ENCODE data around the gene CDC42EP4. TPM values are rescaled to one million over a fixed set of nuclear protein-coding genes. Genes with fewer than 3 reads are reported as not detected.

CDC42EP4 gene
- total RNA-seq, 2 experiments from 2014 or later = not detected

DNA sequence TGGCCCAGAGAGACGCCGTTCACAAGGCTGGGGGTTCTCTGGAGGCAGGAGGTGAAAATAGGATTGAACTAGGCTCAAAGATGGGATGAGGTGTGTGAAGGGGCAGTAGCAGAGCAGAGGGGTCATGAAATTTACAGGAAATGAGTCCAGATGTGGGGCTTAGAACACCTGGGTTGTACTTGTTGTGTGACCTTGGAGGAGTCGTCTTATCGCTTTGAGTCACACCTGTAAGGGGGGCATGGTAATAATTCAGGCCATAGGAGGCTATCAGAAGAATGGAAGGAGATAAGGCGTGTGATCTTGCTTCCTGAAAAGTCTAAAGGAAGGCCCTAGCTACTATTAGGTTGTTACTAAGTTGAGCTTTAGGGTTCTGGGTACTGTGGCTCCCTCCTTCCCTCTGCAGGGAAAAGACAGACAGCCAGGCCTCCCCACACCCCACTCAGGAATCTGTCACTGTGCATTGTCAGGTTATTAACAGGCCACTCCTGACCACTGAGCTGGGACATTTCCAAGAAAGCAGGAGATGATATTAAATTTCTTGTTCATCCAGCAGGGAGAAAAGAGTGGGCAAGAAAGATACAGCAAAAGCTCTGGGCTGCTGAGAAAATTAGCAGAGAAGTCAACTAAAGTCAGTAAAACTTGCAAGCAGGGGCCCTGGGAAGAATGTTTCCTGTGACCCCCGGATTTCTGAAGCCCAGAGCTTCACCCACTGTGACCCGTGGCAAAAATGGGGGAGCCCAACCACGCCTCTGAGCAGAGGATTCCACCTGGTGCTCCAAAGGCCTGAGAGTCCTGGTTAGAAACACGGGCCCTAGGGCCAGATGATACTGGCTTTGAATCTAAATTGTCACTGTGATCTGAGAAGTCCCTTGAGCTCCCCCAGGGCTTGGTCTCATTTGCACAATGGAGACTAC is 6.0 kb upstream of the CDC42EP4 start:
- Histone ChIP-seq H3K4me1 (ENCODE audit: insufficient read depth, low read length, poor library complexity, severe bottlenecking) (no peaks in the 10 kb centered on the region), H3K9me3 (ENCODE audit: low read length) (no peaks in the 10 kb centered on the region), H3K36me3 (ENCODE audit: insufficient read depth, low read length) (no peaks in the 10 kb centered on the region), H4K20me1 (ENCODE audit: insufficient read depth, low read length) (no peaks in the 10 kb centered on the region), H3K27ac (ENCODE audit: low read depth, low read length, poor library complexity, severe bottlenecking) (no peak overlapping the region), H2AFZ (ENCODE audit: low read length) (no peak overlapping the region), H3K79me2 (ENCODE audit: insufficient read depth, low read depth, low read length) (no peaks in the 10 kb centered on the region), H3K4me2 (ENCODE audit: low read length) (no peak overlapping the region), H3K4me3 (ENCODE audit: low read depth, low read length, poor library complexity, severe bottlenecking) (no peak overlapping the region), H3K9me2 (ENCODE audit: insufficient read depth, low read length) (no peaks in the 10 kb centered on the region)
- CTCF ChIA-PET (ENCODE audit: unreplicated experiment) = no interaction called here
- intact Hi-C loops (cut with micrococcal nuclease; ENCODE audit: unreplicated experiment) = no loop called here
- DNase-seq (ENCODE audit: low spot score) = no peak
- TF ChIP-seq, protein P1, sequence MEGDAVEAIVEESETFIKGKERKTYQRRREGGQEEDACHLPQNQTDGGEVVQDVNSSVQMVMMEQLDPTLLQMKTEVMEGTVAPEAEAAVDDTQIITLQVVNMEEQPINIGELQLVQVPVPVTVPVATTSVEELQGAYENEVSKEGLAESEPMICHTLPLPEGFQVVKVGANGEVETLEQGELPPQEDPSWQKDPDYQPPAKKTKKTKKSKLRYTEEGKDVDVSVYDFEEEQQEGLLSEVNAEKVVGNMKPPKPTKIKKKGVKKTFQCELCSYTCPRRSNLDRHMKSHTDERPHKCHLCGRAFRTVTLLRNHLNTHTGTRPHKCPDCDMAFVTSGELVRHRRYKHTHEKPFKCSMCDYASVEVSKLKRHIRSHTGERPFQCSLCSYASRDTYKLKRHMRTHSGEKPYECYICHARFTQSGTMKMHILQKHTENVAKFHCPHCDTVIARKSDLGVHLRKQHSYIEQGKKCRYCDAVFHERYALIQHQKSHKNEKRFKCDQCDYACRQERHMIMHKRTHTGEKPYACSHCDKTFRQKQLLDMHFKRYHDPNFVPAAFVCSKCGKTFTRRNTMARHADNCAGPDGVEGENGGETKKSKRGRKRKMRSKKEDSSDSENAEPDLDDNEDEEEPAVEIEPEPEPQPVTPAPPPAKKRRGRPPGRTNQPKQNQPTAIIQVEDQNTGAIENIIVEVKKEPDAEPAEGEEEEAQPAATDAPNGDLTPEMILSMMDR (conservative IDR thresholded peaks at IDR 0.05; ENCODE audit: low read length) = no peak
- TF ChIP-seq EZH2phosphoT487 (IDR thresholded peaks at IDR 0.05; ENCODE audit: borderline replicate concordance, low read depth, low read length) = no peak
- no TSS peak for BruUV-seq (replicated peaks)
- POLR2A ChIA-PET = interaction anchor here (1.2 kb wide), 1 partner anchor 16 kb away, joined by 3 read pairs; no protein-coding TSS in a partner anchor

DNA sequence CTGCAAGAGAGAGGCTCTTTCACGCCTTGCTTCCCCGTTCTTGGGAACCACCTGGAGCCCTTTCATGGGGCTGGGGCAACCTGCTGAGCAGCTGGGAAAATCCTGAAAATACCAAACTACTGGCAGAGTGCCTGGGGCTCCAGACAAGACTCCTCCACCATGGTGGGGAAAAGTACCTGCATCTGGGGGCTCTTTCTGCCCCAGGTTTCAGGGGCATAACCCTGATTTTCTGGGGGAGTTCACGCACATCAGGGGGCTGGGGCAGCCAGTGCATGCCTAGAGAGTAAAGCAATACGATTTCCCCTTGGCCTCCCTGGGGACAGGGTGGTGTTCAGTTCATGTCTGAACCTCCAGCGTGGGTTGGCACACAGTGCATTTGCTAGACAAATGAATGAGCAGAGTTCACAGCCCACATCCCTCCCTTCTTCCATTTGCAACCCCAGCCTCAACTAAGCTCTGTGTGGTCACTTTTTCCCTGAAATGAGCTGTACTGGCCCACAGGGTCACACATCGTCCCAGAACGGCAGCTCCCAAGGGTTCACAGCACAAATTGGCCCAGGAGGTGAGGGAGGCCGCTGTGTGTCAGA is 5.2 kb upstream of the CDC42EP4 start:
- no TSS peak for BruUV-seq (replicated peaks)
- Histone ChIP-seq H3K4me2 (ENCODE audit: low read length) (no peak overlapping the region), H4K20me1 (ENCODE audit: insufficient read depth, low read length) (no peaks in the 10 kb centered on the region), H3K27ac (ENCODE audit: low read depth, low read length, poor library complexity, severe bottlenecking) (no peak overlapping the region), H3K4me1 (ENCODE audit: insufficient read depth, low read length, poor library complexity, severe bottlenecking) (no peaks in the 10 kb centered on the region), H3K9me2 (ENCODE audit: insufficient read depth, low read length) (no peaks in the 10 kb centered on the region), H3K79me2 (ENCODE audit: insufficient read depth, low read depth, low read length) (no peaks in the 10 kb centered on the region), H2AFZ (ENCODE audit: low read length) (no peak overlapping the region), H3K36me3 (ENCODE audit: insufficient read depth, low read length) (no peaks in the 10 kb centered on the region), H3K4me3 (ENCODE audit: low read depth, low read length, poor library complexity, severe bottlenecking) (no peak overlapping the region), H3K9me3 (ENCODE audit: low read length) (no peaks in the 10 kb centered on the region)
- TF ChIP-seq, protein P1 (conservative IDR thresholded peaks at IDR 0.05; ENCODE audit: low read length) = no peak
- CTCF ChIA-PET (ENCODE audit: unreplicated experiment) = interaction anchor here (0.7 kb wide), 1 partner anchor 263 kb away, joined by 3 read pairs; no protein-coding TSS in a partner anchor
- no peak for DNase-seq (ENCODE audit: low spot score)
- intact Hi-C loops (cut with micrococcal nuclease; ENCODE audit: unreplicated experiment) = no loop called here
- POLR2A ChIA-PET = interaction anchor here (0.6 to 1.2 kb wide), 2 partner anchors 17 to 358 kb away, joined by 3 read pairs; no protein-coding TSS in a partner anchor

- Histone ChIP-seq H3K27ac (ENCODE audit: low read depth, low read length, poor library complexity, severe bottlenecking) (no peak overlapping the region), H3K4me3 (ENCODE audit: low read depth, low read length, poor library complexity, severe bottlenecking) (no peak overlapping the region), H3K79me2 (ENCODE audit: insufficient read depth, low read depth, low read length) (no peaks in the 10 kb centered on the region), H3K4me2 (ENCODE audit: low read length) (no peak overlapping the region), H3K9me2 (ENCODE audit: insufficient read depth, low read length) (no peaks in the 10 kb centered on the region), H3K9me3 (ENCODE audit: low read length) (no peaks in the 10 kb centered on the region), H2AFZ (ENCODE audit: low read length) (no peak overlapping the region), H3K36me3 (ENCODE audit: insufficient read depth, low read length) (no peaks in the 10 kb centered on the region), H4K20me1 (ENCODE audit: insufficient read depth, low read length) (no peaks in the 10 kb centered on the region), H3K4me1 (ENCODE audit: insufficient read depth, low read length, poor library complexity, severe bottlenecking) (no peaks in the 10 kb centered on the region)
- DNase-seq (ENCODE audit: low spot score) = no peak
- no peak for TF ChIP-seq EZH2phosphoT487 (IDR thresholded peaks at IDR 0.05; ENCODE audit: borderline replicate concordance, low read depth, low read length)
- TF ChIP-seq, protein P1 (conservative IDR thresholded peaks at IDR 0.05; ENCODE audit: low read length) = no peak
- BruUV-seq (replicated peaks) = no TSS peak
- CTCF ChIA-PET (ENCODE audit: unreplicated experiment) = no interaction called here
- intact Hi-C loops (cut with micrococcal nuclease; ENCODE audit: unreplicated experiment) = no loop called here
- POLR2A ChIA-PET = interaction anchor here (0.6 kb wide), 1 partner anchor 15 kb away, joined by 3 read pairs; no protein-coding TSS in a partner anchor
Observed at GRCh38 chr17:73315471-73315870, 3.7 kb upstream of the CDC42EP4 start.
